ENCODE results near the gene FAM3A.

FAM3A gene

GRCh38 chrX:154458954-154459778 is 56.9 kb downstream of the FAM3A start (continued):
- TF ChIP-seq ZNF302 (tag by site-specific recombination; IDR thresholded peaks at IDR 0.05; ENCODE audit: low read depth) (no peak), ZNF16 (tag by site-specific recombination; IDR thresholded peaks at IDR 0.05; ENCODE audit: low read depth) (no peak), ZFP37 (tag by site-specific recombination; IDR thresholded peaks at IDR 0.05) (no peak), PRDM4 (tag by site-specific recombination; IDR thresholded peaks at IDR 0.05) (0 out of 2 replicates have a peak, but pooled peaks have one; percentile 17), PRDM1 (tag by site-specific recombination; IDR thresholded peaks at IDR 0.05) (no peak), ZNF146 (tag by site-specific recombination; IDR thresholded peaks at IDR 0.05) (no peak), ZSCAN16 (tag by site-specific recombination; IDR thresholded peaks at IDR 0.05) (no peak), ZNF114 (tag by site-specific recombination; IDR thresholded peaks at IDR 0.05) (no peak), ZNF274 (IDR thresholded peaks at IDR 0.05; ENCODE audit: low read length) (no peak), ZNF274 (tag by site-specific recombination; IDR thresholded peaks at IDR 0.05; ENCODE audit: borderline replicate concordance) (no peak), ZNF138 (tag by site-specific recombination; IDR thresholded peaks at IDR 0.05; ENCODE audit: borderline replicate concordance) (no peak), GLIS2 (tag by site-specific recombination; IDR thresholded peaks at IDR 0.05) (0 out of 2 replicates have a peak, but pooled peaks have one; percentile 58), ZBTB49 (tag by site-specific recombination; IDR thresholded peaks at IDR 0.05; ENCODE audit: low read depth) (no peak), ZBTB1 (tag by site-specific recombination; IDR thresholded peaks at IDR 0.05) (no peak), MEIS1 (CRISPR knock-in tag; IDR thresholded peaks at IDR 0.05; ENCODE audit: borderline replicate concordance) (no peak), ZEB2 (tag by site-specific recombination; IDR thresholded peaks at IDR 0.05) (no peak), ZNF610 (tag by site-specific recombination; IDR thresholded peaks at IDR 0.05; ENCODE audit: borderline replicate concordance) (no peak), GLI4 (tag by site-specific recombination; IDR thresholded peaks at IDR 0.05) (no peak), ZIC2 (tag by site-specific recombination; IDR thresholded peaks at IDR 0.05) (peak; percentile 67), ZNF449 (tag by site-specific recombination; IDR thresholded peaks at IDR 0.05) (no peak), TSHZ1 (tag by site-specific recombination; IDR thresholded peaks at IDR 0.05; ENCODE audit: borderline replicate concordance) (no peak), GLIS1 (tag by site-specific recombination; IDR thresholded peaks at IDR 0.05) (peak; percentile 89), ZNF600 (tag by site-specific recombination; IDR thresholded peaks at IDR 0.05) (peak; percentile 68; the same call in 1 of the 2 replicates), ZBTB8A (tag by site-specific recombination; IDR thresholded peaks at IDR 0.05) (no peak), PATZ1 (tag by site-specific recombination; IDR thresholded peaks at IDR 0.05) (0 out of 2 replicates have a peak, but pooled peaks have one; percentile 2), ZFP41 (tag by site-specific recombination; IDR thresholded peaks at IDR 0.05; ENCODE audit: borderline replicate concordance) (no peak), SCRT1 (tag by site-specific recombination; IDR thresholded peaks at IDR 0.05; ENCODE audit: borderline replicate concordance) (0 out of 2 replicates have a peak, but pooled peaks have one; percentile 1), ZNF621 (tag by site-specific recombination; IDR thresholded peaks at IDR 0.05) (no peak)

Data from HEK293 (cell line).